GM21717 (cell line): ENCODE results near the gene CDAN1.
"Not testable (repeated sequence)": the region's sequence is repeated elsewhere in the genome, so short reads cannot be mapped to it uniquely, and the experiment has no call there.

ENCODE experiments used
- ATAC-seq: cut with Tn5 transposase; IDR thresholded peaks from one replicate; pipeline ENCODE4 v1.9.1; 2021; ENCODE audit warnings: mild to moderate bottlenecking, moderate library complexity; ENCODE audit not compliant: unreplicated experiment

The CDAN1 gene

GRCh38 chr15:42736793-42737528 is at the start of gene CDAN1:
Gene CDAN1, minus strand, starts transcription at chr15:42737128. Its CDS starts 26 bp downstream, at chr15:42737102.
- ATAC-seq = peak; percentile 73

- ATAC-seq = no peak
Measured at GRCh38 chr15:42785569-42785968, 48.6 kb upstream of the CDAN1 start.

- ATAC-seq = no peak
Measured at GRCh38 chr15:42784705-42785104, 47.8 kb upstream of the CDAN1 start.

- no peak for ATAC-seq
Measured at GRCh38 chr15:42782716-42783115, 45.8 kb upstream of the CDAN1 start.

GRCh38 chr15:42775416-42775815 is 38.5 kb upstream of the CDAN1 start:
- no peak for ATAC-seq

GRCh38 chr15:42772901-42773300 is 36.0 kb upstream of the CDAN1 start:
- no peak for ATAC-seq

GRCh38 chr15:42772144-42772543 is 35.2 kb upstream of the CDAN1 start:
- no peak for ATAC-seq

GRCh38 chr15:42766109-42766508 is 29.2 kb upstream of the CDAN1 start:
- ATAC-seq = not testable (repeated sequence)

GRCh38 chr15:42764154-42764731 is 27.3 kb upstream of the CDAN1 start:
- not testable (repeated sequence) for ATAC-seq

- ATAC-seq = not testable (repeated sequence)
Measured at GRCh38 chr15:42761813-42762212, 24.9 kb upstream of the CDAN1 start.

GRCh38 chr15:42760759-42761158 is 23.8 kb upstream of the CDAN1 start:
- ATAC-seq = no peak

GRCh38 chr15:42759093-42759492 is 22.2 kb upstream of the CDAN1 start:
- no peak for ATAC-seq

- no peak for ATAC-seq
Measured at GRCh38 chr15:42750306-42750705, 13.4 kb upstream of the CDAN1 start.

- no peak for ATAC-seq
Measured at GRCh38 chr15:42749266-42749665, 12.3 kb upstream of the CDAN1 start.

- no peak for ATAC-seq
Measured at GRCh38 chr15:42744195-42744594, 7.3 kb upstream of the CDAN1 start.

- no peak for ATAC-seq
Measured at GRCh38 chr15:42742149-42742548, 5.2 kb upstream of the CDAN1 start.

- ATAC-seq = no peak
Measured at GRCh38 chr15:42741710-42742109, 4.8 kb upstream of the CDAN1 start.

- no peak for ATAC-seq
Measured at GRCh38 chr15:42737529-42738328, 801 bp upstream of the CDAN1 start.

GRCh38 chr15:42736178-42736792 is 643 bp downstream of the CDAN1 start:
- peak; percentile 39 for ATAC-seq

GRCh38 chr15:42735382-42736165 is 1.4 kb downstream of the CDAN1 start:
- no peak for ATAC-seq
